ENCODE measurements around the gene DOLPP1.
A peak's percentile ranks its signal among the peaks of the same experiment; 100 is the strongest.

DOLPP1 gene

GRCh38 chr9:129036923-129037766 is 43.8 kb upstream of the DOLPP1 start:
- H3K4me3 ChIP-seq (replicated peaks; ENCODE audit: low read depth, low read length) = peak overlapping the region; percentile 96
- no peak for DNase-seq (ENCODE audit: low read depth)

GRCh38 chr9:129037767-129038098 is 43.2 kb upstream of the DOLPP1 start:
- H3K4me3 ChIP-seq (replicated peaks; ENCODE audit: low read depth, low read length) = peak overlapping the region; percentile 96
- DNase-seq (ENCODE audit: low read depth) = no peak
- TF ChIP-seq, protein P1, sequence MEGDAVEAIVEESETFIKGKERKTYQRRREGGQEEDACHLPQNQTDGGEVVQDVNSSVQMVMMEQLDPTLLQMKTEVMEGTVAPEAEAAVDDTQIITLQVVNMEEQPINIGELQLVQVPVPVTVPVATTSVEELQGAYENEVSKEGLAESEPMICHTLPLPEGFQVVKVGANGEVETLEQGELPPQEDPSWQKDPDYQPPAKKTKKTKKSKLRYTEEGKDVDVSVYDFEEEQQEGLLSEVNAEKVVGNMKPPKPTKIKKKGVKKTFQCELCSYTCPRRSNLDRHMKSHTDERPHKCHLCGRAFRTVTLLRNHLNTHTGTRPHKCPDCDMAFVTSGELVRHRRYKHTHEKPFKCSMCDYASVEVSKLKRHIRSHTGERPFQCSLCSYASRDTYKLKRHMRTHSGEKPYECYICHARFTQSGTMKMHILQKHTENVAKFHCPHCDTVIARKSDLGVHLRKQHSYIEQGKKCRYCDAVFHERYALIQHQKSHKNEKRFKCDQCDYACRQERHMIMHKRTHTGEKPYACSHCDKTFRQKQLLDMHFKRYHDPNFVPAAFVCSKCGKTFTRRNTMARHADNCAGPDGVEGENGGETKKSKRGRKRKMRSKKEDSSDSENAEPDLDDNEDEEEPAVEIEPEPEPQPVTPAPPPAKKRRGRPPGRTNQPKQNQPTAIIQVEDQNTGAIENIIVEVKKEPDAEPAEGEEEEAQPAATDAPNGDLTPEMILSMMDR (IDR thresholded peaks at IDR 0.05; ENCODE audit: low read length, missing control alignments) = no peak

More at GRCh38 chr9:129036923-129037766, 43.8 kb upstream of the DOLPP1 start:
- TF ChIP-seq, protein P1 (IDR thresholded peaks at IDR 0.05; ENCODE audit: low read length, missing control alignments) = no peak

DNA sequence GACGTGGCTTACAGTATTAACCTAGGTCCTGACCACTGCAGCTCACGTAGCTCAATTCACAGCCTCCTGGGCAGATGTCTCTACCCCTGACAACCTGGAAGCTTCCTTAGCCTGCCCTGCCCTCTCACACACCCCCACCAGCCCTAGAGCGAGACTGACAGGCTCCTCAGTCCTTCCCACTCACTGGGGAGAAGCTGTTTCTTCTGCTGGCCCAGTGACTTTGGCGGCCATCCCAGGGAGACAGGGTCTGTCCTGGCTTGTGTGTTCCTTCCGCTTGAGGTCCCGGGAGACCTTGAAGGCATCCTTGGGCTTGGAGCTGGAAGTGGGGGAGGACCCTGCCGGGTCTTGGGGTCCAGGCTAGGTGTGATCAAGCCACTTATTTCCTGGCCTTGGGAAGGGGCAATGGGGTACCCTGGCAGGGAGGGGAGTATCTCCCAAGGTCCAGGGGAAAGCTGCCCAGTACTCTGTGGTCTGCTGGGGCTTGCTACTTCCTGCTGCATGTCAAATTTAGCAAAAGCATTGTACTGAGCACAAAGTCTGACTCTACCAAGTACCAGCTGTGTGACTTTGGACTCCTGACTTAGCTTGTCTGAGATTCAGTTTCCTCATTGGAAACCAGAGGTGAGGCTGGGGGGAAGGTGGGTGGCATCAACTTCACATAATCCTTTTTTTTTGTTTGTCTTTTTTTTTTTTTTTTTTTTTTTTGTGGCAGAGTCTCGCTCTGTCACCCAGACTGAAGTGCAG is 42.6 kb upstream of the DOLPP1 start:
- peak overlapping the region; percentile 96 for H3K4me3 ChIP-seq (replicated peaks; ENCODE audit: low read depth, low read length)
- DNase-seq (ENCODE audit: low read depth) = peak; percentile 26
- TF ChIP-seq, protein P1 (IDR thresholded peaks at IDR 0.05; ENCODE audit: low read length, missing control alignments) = no peak

DNA sequence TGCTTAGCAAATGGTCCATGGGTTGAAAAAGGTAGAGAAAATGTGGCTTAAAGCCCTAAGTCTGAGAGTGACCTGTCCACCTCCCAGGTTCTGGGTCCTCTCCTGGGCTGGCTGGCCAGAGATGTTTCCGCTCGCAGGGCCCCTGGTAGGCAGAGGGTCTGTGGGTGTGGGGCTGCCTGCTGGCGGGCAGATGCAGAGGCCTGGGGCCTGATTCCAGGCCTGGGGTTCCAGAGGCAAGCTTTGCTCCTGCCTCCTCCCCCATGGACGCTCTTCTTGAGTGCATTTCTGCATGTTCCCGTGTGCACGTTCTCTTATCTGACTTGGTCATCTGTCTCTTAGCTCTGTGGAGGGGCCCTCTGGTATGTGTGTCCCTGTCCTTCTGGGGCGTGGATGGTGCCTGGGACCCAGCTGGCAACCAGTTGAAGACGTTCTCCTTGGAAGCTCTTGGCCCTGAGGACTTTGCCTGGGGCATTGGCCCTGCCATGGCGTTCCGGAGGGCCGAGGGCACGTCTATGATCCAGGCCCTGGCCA is 40.7 kb upstream of the DOLPP1 start:
- TF ChIP-seq, protein P1 (IDR thresholded peaks at IDR 0.05; ENCODE audit: low read length, missing control alignments) = no peak
- no peak for DNase-seq (ENCODE audit: low read depth)
- no peak overlapping the region for H3K4me3 ChIP-seq (replicated peaks; ENCODE audit: low read depth, low read length)

DNA sequence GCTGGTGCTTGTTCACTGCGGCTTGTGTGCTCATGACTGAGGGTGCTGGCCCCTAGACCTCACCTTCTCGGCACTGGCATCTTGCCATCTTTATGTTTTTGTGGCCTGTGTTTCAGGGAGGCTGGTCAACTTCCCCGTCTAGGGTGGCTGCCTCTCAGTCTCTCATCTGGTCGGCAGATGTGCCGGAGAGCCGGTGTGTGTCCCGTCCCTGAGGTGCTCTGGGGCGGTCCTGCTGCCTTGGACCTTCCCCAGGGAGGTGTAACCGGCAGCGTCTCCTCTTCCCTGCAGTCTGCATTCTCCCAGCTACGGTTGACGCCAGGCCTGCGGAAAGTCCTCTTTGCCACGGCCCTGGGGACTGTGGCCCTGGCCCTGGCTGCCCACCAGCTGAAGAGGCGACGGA is 38.9 kb upstream of the DOLPP1 start:
- H3K4me3 ChIP-seq (replicated peaks; ENCODE audit: low read depth, low read length) = no peak overlapping the region
- no peak for DNase-seq (ENCODE audit: low read depth)
- TF ChIP-seq, protein P1 (IDR thresholded peaks at IDR 0.05; ENCODE audit: low read length, missing control alignments) = no peak

GRCh38 chr9:129052592-129052991 is 28.3 kb upstream of the DOLPP1 start:
- H3K4me3 ChIP-seq (replicated peaks; ENCODE audit: low read depth, low read length) = no peak overlapping the region
- TF ChIP-seq, protein P1 (IDR thresholded peaks at IDR 0.05; ENCODE audit: low read length, missing control alignments) = no peak
- DNase-seq (ENCODE audit: low read depth) = no peak

Measured in fibroblast of pulmonary artery (primary cell).